HG02610 (cell line): ENCODE measurements around the gene SCN2B.
A peak's percentile ranks its signal among the peaks of the same experiment; 100 is the strongest.

ENCODE experiments used
- ATAC-seq: cut with Tn5 transposase; IDR thresholded peaks from one replicate; pipeline ENCODE4 v1.9.1; 2021; ENCODE audit warnings: mild to moderate bottlenecking, moderate library complexity; ENCODE audit not compliant: unreplicated experiment

SCN2B gene

DNA sequence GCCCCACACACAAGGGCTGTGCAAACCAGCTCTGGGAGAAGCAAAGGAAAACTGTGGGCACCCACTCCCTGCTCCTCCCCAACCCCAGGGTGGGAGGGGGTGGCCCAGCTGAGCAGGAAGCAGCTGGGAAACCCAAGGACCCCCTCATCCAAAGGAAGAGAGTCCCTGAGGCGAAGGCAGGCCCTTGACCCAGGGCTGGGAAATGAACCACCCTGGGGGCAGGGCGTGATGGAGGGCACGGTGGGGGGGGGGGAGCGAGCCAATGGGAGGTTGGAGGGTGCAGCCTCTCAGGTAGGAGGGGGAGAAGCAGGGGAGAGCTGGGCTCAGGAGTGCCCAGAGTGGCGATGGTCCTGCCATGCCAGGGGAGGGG, 40.7 kb downstream of the SCN2B start:
- no peak for ATAC-seq

DNA sequence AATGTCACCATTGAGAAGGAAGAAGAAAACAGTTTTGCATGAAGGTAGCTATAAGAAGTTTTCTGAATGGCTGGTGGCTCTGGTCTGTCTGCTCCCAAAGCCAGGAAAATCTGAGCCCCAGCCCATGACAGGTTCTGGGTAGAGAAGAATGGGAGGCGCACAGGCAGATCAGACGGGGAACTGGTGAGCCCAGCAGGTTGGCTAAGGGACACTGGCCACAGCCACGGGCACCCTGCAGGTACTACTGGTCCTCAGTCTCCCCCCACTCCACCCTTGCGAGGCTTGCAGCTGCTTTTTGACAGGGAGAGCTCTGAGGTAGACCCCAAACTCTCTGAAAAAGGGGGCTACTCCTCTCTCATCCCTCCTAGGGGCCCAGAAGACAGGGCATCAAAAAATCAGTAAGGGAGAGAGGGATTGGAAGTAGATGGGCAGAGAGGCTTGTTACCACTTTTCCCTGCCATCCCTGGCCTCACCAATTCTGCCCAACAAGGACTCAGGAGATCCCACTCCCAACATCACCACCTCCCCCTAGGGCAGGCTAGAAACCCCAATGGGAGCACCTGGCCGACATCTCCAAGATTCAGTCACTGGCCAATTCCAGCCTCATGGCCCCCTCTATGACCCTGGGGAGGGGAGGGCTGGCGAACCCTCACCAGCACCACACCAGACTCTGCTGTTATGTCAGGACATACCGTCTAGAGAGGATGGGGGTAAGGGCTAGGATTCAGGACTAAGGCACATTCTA, 41.2 kb downstream of the SCN2B start:
- no peak for ATAC-seq

DNA sequence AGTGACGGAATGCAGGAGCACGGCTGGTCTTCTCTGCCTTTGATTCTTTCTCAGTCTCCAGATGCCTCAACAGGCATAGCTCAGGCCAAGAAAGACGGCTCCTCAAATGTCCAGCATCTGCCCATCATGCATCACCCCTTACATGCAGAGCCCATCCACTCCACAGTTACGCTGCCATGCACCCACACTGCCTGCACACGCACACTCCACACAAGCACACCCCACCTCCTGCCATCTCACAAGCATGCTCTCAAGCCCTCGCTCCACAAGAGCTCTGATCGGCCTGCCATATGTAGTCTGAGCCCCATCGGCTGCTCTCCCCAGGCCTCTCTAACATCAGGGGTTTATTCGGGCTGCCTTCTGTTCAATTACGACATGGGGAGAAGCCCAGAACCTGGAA, 42.6 kb downstream of the SCN2B start:
- ATAC-seq: no peak

DNA sequence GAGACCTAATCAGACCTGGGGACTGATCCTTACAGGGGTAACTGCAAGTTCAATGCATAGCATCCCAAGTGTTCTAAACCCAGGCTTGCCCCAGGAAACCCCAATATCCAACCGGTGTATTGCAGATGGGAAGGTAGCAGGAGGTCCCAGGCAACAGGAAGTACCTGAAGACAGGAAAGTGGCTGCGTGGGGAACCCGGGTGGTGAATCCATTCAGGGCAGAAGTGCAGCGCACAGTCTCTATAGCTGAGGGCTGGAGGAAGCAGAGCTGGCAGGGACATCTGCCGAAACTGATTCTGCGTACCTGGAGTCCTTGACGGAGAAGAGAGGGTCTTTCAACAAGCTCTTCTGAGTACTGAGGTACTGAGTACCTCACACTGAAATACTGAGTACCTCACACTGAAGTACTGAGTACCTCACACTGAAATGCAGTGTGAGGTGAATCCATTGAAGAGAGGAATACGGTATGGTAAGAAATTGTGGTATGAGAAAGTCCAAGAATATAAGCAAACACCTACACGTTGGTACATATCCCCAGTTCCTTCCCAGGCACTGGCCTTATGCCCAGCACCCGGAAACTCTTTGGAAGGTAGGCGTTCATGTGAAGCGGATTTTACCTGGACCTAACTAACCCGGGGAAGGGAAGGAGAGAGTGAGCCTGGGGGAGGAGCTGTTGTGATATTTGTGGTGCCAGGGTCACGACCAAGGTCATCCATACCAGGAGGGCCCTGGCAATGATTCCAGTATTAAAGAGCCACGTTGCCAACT, 43.9 kb downstream of the SCN2B start:
- ATAC-seq: no peak

GRCh38 chr11:118129471-118130172, 46.8 kb downstream of the SCN2B start:
- no peak for ATAC-seq

GRCh38 chr11:118128721-118129470, 47.5 kb downstream of the SCN2B start:
- ATAC-seq: no peak

DNA sequence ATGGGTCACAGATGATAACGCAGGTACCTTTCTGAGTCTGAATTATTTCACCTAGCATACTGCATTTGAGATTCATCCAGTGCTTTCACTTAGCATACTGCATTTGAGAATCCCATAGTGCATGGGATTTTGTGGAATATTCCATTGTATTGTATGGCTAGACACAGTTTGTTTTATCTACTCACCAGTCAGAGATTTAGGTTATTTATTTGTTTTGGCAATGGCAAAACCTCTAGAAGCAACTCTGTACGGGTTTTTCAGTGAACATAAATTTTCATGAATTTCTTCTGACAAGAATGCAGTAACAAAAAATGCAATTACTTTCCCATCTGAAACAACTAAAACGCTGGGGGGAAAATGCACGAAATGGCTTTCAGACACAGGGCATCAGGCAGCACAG, 48.1 kb downstream of the SCN2B start:
- ATAC-seq: no peak

DNA sequence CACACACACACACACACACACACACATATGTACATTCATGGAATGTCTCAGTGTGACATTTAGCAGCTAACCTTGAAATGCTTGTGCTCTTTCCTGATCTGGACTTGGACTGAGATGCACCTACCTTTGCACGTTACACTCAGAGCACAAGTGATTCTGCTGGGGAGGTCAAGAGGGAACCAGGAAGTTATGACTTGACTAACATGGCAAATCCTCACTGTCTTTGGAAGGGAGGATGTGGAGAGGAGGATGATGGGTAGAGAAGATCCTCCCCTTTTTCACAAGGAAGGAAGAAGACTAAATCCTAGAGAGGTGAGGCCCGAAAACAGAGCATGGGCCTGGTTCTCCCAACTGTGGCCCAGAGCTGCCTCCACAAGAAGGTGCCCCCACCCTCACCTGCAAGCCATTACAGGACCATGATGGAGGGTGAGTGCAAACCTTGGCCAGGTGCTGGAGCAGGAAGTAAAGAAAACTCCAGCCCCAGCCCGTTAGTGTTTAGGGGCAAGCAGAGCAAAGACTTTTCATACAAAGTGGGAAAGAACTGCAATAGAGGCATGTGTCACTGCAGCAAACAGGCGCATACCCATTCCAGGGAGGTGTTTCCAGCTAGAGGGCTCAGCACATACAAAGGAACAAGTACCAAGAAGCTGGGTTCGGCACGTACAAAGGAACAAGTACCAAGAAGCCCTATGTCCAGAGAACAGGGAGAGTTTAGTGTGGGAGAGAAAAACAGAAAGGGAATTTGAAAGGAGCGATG, 50.2 kb downstream of the SCN2B start:
- ATAC-seq: no peak

DNA sequence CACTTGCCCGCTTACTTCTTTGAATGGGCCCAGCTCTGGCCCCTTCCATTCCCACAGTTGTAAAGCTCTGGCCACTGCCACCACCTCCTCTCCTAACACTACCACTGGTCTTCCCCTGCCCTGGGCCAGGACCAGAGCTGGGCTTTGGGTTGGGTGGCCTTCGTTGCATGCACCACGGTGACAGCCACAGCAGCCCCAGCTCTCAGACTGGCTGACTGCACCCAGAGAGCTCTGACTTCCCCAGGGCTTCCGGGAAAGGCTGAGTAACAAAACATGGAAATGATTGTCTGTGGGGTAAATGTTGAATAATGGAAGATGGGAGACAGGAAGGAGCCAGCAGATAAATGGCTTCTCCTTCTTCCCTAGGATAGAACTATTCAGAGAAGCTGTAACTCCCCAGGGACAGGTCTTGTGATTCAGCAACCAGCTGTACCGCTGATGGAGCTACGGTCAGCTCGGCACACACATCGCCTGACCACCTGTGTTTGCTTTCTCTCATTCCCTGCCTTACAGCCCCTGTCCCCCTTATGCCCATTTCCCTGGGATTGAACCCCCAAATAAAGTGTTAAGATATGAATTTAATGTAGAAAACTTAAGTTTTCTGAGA, 51.4 kb downstream of the SCN2B start:
- no peak for ATAC-seq

- no peak for ATAC-seq
Measured at GRCh38 chr11:118120793-118121192, 55.6 kb downstream of the SCN2B start.

- ATAC-seq: peak; percentile 44
Measured at GRCh38 chr11:118117790-118118601, 58.4 kb downstream of the SCN2B start.

GRCh38 chr11:118115048-118115447, 61.4 kb downstream of the SCN2B start:
- no peak for ATAC-seq

GRCh38 chr11:118114266-118114665, 62.2 kb downstream of the SCN2B start:
- no peak for ATAC-seq

DNA sequence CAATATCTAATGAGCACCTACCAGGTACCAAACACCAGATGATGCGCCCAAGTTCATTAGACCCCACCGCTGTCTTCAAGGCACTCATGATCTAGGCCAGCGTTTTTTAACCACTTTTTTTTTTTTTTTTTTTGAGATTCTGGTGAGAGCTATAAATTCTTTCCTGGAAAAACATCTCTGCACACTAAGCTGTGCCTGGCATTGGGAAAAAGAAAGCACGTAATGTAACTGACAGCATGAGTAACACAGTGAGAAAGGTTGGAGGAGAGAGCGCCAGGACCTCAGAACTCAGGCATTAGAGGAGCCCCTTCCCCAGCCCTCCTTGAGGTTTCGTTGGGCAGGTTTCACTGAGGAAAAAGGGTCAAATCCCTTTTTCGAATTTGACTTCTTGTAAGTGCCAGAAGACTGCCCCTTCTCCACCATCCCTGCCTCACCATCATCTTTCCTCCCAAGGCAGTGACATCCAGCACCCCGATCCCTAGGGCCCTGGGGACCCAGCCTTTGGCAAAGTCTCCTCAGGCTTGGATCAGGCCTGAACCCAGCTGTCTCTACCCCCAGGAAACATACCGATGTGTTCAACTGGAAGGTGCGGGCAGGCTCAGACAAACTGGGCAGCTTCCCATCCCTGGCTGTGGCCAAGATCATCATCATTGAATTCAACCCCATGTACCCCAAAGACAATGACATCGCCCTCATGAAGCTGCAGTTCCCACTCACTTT, 63.6 kb downstream of the SCN2B start:
- ATAC-seq: no peak
